GM12878 (cell line): Measurements from ENCODE around the gene R3HDM2. TPM values are rescaled to one million over a fixed set of nuclear protein-coding genes. Genes with fewer than 3 reads are reported as not detected.

Experiments used
- ATAC-seq: fragments of 200-7000 bp; cut with Tn5 transposase; 3 replicates; pipeline ENCODE4 v1.9.1; 2020; ENCODE audit warnings: mild to moderate bottlenecking, moderate library complexity
- BruUV-seq: library from RNA; stranded (reverse); fragments of 400-500 nt; replicated peaks from 2 replicates; lab custom pipeline; 2021; lab: Mats Ljungman, UMichigan
- CTCF ChIA-PET: fragments of 300-600 bp; sonication (Branson Sonifier 250); formaldehyde crosslinking; extraction: SDS; loops from one replicate; lab custom pipeline; 2021; ENCODE audit warnings: inconsistent platforms; lab: Yijun Ruan, JAX
- POLR2A ChIA-PET: fragments of 350-600 bp; formaldehyde crosslinking; extraction: SDS; loops from one replicate; lab custom pipeline; 2021; ENCODE audit warnings: inconsistent platforms; lab: Charles Lee
- RAD21 ChIA-PET: fragments of 300-600 bp; sonication (Branson Sonifier 250); formaldehyde crosslinking; loops from one replicate; lab custom pipeline; 2023; ENCODE audit warnings: antibody characterized with exemption; ENCODE audit not compliant: unreplicated experiment; lab: Charles Lee
- SMC1A ChIA-PET: fragments of 300-600 bp; sonication (Branson Sonifier 250); formaldehyde crosslinking; loops from one replicate; lab custom pipeline; 2023; ENCODE audit not compliant: unreplicated experiment, uncharacterized antibody; lab: Charles Lee
- DNase-seq: peaks from one replicate; pipeline ENCODE4 v3.0.0-alpha.2; 2011; ENCODE audit warnings: low read depth, low spot score
- FAIRE-seq: peaks from 3 replicates; lab custom pipeline; 2011; peaks lifted over from hg19 to GRCh38; lab: Jason Lieb, UNC
- H2AFZ ChIP-seq: 2 replicates; pipeline ENCODE4 v1.6.0; 2011; ENCODE audit warnings: low read depth, low read length, control low read depth; ENCODE audit not compliant: control insufficient read depth
- H3K27ac ChIP-seq: 2 replicates; pipeline ENCODE4 v1.5.1; 2011; ENCODE audit warnings: control low read depth; ENCODE audit not compliant: control insufficient read depth, insufficient read depth
- H3K27me3 ChIP-seq, 2 experiments: replicated peaks in 1 of 2; 2 replicates each; pipeline versions ENCODE4 v1.6.0 to v1.6.1; 2011; ENCODE audit warnings: low read length in 1 of 2; ENCODE audit not compliant: control insufficient read depth in 2 of 2, insufficient read depth in 2 of 2
- H3K36me3 ChIP-seq, 2 experiments: 2 replicates each; pipeline ENCODE4 v1.5.1; 2011; ENCODE audit warnings: low read length in 1 of 2; ENCODE audit not compliant: control insufficient read depth in 2 of 2, insufficient read depth in 2 of 2
- H3K4me1 ChIP-seq: 2 replicates; pipeline ENCODE4 v1.6.1; 2011; ENCODE audit warnings: mild to moderate bottlenecking, low read length, moderate library complexity, mixed read lengths; ENCODE audit not compliant: control insufficient read depth, insufficient read depth
- H3K4me2 ChIP-seq: 2 replicates; pipeline ENCODE4 v1.6.0; 2011; ENCODE audit warnings: control low read depth; ENCODE audit not compliant: control insufficient read depth, insufficient read depth
- H3K4me3 ChIP-seq: fragments of 200-600 bp; sonication (generic); 2 replicates; pipeline ENCODE4 v1.5.1; 2016
- H3K79me2 ChIP-seq: 2 replicates; pipeline ENCODE4 v1.6.0; 2011; ENCODE audit warnings: low read length; ENCODE audit not compliant: control insufficient read depth, insufficient read depth
- H3K9ac ChIP-seq: 2 replicates; pipeline ENCODE4 v1.8.0; 2011; ENCODE audit warnings: low read length, control low read depth, mixed read lengths; ENCODE audit not compliant: control insufficient read depth, insufficient read depth
- H3K9me3 ChIP-seq: replicated peaks from 3 replicates; pipeline ENCODE4 v1.5.1; 2011; ENCODE audit warnings: mild to moderate bottlenecking, low read length; ENCODE audit not compliant: control insufficient read depth, insufficient read depth
- H4K20me1 ChIP-seq: 2 replicates; pipeline ENCODE4 v1.6.0; 2011; ENCODE audit not compliant: control insufficient read depth, insufficient read depth
- HDAC2 ChIP-seq: fragments of 200-600 bp; sonication (generic); IDR thresholded peaks from 2 replicates; pipeline ENCODE4 v1.6.1; 2017
- KDM1A ChIP-seq: fragments of 200-600 bp; sonication (generic); IDR thresholded peaks from 2 replicates; pipeline ENCODE4 v1.6.1; 2016; ENCODE audit warnings: borderline replicate concordance
- MEF2A ChIP-seq: IDR thresholded peaks from 2 replicates; pipeline ENCODE4 v1.6.1; 2011; ENCODE audit warnings: low read depth, mild to moderate bottlenecking, low read length, moderate library complexity; ENCODE audit not compliant: insufficient read depth
- NFIC ChIP-seq: IDR thresholded peaks from 2 replicates; pipeline ENCODE4 v1.6.1; 2012; ENCODE audit warnings: low read depth, mild to moderate bottlenecking, inconsistent platforms, low read length, moderate library complexity
- NFYA ChIP-seq: IDR thresholded peaks from 2 replicates; pipeline ENCODE4 v1.6.1; 2011; ENCODE audit warnings: low read depth, mild to moderate bottlenecking, low read length, improper control_type of control experiment, borderline replicate concordance
- POLR2AphosphoS5 ChIP-seq: IDR thresholded peaks from 2 replicates; pipeline ENCODE4 v1.6.1; 2011; ENCODE audit warnings: mild to moderate bottlenecking, low read length, inconsistent platforms
- RAD21 ChIP-seq: IDR thresholded peaks from 2 replicates; pipeline ENCODE4 v1.6.1; 2011; ENCODE audit warnings: mild to moderate bottlenecking, low read depth, low read length, moderate library complexity; ENCODE audit not compliant: insufficient read depth
- SP1 ChIP-seq: IDR thresholded peaks from one replicate; pipeline ENCODE4 v1.6.1; 2011; ENCODE audit warnings: low read depth, low read length
- STAT3 ChIP-seq: IDR thresholded peaks from 2 replicates; pipeline ENCODE4 v1.6.1; 2011; ENCODE audit warnings: low read depth, low read length, improper control_type of control experiment
- WGBS: methylation state at CpG from one replicate; pipeline ENCODE4 v1.1.6; 2016; ENCODE audit warnings: low lambda C conversion rate; ENCODE audit not compliant: insufficient replicate concordance, insufficient coverage; ENCODE audit errors: missing lambda C conversion rate; 5-methylcytosine and 5-hydroxymethylcytosine counted together
- in situ Hi-C: fragments of 300-500 bp; cut with MboI; formaldehyde crosslinking; loops from 9 replicates; pipeline ENCODE4 v1.14.3; 2018; ENCODE audit warnings: mixed read lengths
- intact Hi-C: fragments of 100-400 bp; cut with micrococcal nuclease; formaldehyde crosslinking; loops from one replicate; pipeline ENCODE4 v1.14.2; 2022; ENCODE audit not compliant: unreplicated experiment
- polyA plus RNA-seq, 11 experiments: library from polyadenylated mRNA; depleted of rRNA in 4 of 11; unstranded in 6 of 11; stranded (reverse) in 5 of 11; fragments of >200 nt; fragmentation: Nextera tagmentation in 4 of 11; fragmentation: Illumina TruSeq in 1 of 11; extraction: Ambion mirVana in 4 of 11; extraction: Trizol in 1 of 11; gene quantifications; 1 replicate in 1 of 11; 2 replicates in 10 of 11; pipeline versions ENCODE4 v1.2.1 to v1.2.3, GENCODE V29; 2011 to 2016; ENCODE audit warnings: inconsistent platforms in 2 of 11, missing spikeins in 2 of 11, low read depth in 1 of 11
- total RNA-seq, 4 experiments: library from RNA; depleted of rRNA in 3 of 4; stranded (reverse); fragments of >200 nt in 3 of 4; fragmentation: Illumina TruSeq in 1 of 4; extraction: Trizol in 1 of 4; gene quantifications; 2 replicates each; pipeline versions ENCODE4 v1.2.1 to v1.2.3, GENCODE V29; 2013 to 2021
- TF ChIP-seq, protein P1 (sequence below): IDR thresholded peaks from 2 replicates; pipeline ENCODE4 v1.6.1; 2012; ENCODE audit warnings: improper control_type of control experiment, low read depth, low read length; ENCODE audit not compliant: insufficient replicate concordance
- TF ChIP-seq, protein P2 (sequence below): fragments of 450-650 bp; IDR thresholded peaks from 2 replicates; pipeline ENCODE4 v1.6.1; 2016; ENCODE audit warnings: mild to moderate bottlenecking, moderate library complexity, borderline replicate concordance
- TF ChIP-seq, protein P3 (sequence below): fragments of 450-650 bp; IDR thresholded peaks from 2 replicates; pipeline ENCODE4 v1.6.1; 2018; ENCODE audit warnings: mild to moderate bottlenecking, low read depth, moderate library complexity; ENCODE audit not compliant: partially characterized antibody

R3HDM2 gene
- total and polyA plus RNA-seq, 10 of the 15 experiments (the other 5 are each of a cell fraction or from before 2014, with no cell fraction given): 4.6 to 26.1 (median 11.2) TPM

DNA sequence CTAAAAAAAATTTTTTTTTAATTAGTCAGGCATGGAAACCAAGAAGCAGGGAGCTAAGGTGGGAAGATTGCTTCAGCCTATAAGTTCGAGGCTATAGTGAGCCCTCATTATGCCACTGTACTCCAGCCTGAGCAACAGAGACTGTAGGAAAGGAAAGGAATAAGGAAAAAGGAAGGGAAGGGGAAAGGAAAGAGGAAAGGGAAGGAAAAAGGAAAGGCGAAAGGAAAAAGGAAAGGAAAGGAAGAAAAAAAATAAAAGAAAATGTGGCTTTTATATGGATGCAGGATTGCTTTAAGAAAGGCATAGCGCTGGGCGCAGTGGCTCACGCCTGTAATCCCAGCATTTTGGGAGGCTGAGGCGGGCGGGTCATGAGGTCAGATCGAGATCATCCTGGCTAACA is 70.4 kb downstream of the R3HDM2 start:
- Histone ChIP-seq H3K4me1 (no peaks in the 10 kb centered on the region), H3K36me3 (no peaks in the 10 kb centered on the region), H2AFZ (no peak overlapping the region), H3K9ac (no peak overlapping the region), H3K27me3 (no peaks in the 10 kb centered on the region), H3K9me3 (no peaks in the 10 kb centered on the region), H3K4me3 (no peak overlapping the region), H3K4me2 (no peak overlapping the region), H3K79me2 (no peaks in the 10 kb centered on the region), H4K20me1 (no peaks in the 10 kb centered on the region), H3K27ac (no peak overlapping the region)
- intact Hi-C loops (no loop called here), in situ Hi-C loops (no loop called here)
- FAIRE-seq (no peak), DNase-seq (no peak), ATAC-seq (no peak)
- POLR2A ChIA-PET: interaction anchor here (0.6 to 1.0 kb wide), 2 partner anchors 18 to 75 kb away, joined by 3 to 4 read pairs; no protein-coding TSS in a partner anchor
- SMC1A ChIA-PET: no interaction called here
- WGBS: 95% methylated on average over 8 of the region's 8 CpGs
- TF ChIP-seq NFYA (no peak), SP1 (no peak), KDM1A (no peak), POLR2AphosphoS5 (no peak), MEF2A (no peak), RAD21 (no peak), NFIC (no peak), HDAC2 (no peak), STAT3 (no peak)
- TF ChIP-seq, protein P1, sequence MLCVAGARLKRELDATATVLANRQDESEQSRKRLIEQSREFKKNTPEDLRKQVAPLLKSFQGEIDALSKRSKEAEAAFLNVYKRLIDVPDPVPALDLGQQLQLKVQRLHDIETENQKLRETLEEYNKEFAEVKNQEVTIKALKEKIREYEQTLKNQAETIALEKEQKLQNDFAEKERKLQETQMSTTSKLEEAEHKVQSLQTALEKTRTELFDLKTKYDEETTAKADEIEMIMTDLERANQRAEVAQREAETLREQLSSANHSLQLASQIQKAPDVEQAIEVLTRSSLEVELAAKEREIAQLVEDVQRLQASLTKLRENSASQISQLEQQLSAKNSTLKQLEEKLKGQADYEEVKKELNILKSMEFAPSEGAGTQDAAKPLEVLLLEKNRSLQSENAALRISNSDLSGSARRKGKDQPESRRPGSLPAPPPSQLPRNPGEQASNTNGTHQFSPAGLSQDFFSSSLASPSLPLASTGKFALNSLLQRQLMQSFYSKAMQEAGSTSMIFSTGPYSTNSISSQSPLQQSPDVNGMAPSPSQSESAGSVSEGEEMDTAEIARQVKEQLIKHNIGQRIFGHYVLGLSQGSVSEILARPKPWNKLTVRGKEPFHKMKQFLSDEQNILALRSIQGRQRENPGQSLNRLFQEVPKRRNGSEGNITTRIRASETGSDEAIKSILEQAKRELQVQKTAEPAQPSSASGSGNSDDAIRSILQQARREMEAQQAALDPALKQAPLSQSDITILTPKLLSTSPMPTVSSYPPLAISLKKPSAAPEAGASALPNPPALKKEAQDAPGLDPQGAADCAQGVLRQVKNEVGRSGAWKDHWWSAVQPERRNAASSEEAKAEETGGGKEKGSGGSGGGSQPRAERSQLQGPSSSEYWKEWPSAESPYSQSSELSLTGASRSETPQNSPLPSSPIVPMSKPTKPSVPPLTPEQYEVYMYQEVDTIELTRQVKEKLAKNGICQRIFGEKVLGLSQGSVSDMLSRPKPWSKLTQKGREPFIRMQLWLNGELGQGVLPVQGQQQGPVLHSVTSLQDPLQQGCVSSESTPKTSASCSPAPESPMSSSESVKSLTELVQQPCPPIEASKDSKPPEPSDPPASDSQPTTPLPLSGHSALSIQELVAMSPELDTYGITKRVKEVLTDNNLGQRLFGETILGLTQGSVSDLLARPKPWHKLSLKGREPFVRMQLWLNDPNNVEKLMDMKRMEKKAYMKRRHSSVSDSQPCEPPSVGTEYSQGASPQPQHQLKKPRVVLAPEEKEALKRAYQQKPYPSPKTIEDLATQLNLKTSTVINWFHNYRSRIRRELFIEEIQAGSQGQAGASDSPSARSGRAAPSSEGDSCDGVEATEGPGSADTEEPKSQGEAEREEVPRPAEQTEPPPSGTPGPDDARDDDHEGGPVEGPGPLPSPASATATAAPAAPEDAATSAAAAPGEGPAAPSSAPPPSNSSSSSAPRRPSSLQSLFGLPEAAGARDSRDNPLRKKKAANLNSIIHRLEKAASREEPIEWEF: no peak
- TF ChIP-seq, protein P2, sequence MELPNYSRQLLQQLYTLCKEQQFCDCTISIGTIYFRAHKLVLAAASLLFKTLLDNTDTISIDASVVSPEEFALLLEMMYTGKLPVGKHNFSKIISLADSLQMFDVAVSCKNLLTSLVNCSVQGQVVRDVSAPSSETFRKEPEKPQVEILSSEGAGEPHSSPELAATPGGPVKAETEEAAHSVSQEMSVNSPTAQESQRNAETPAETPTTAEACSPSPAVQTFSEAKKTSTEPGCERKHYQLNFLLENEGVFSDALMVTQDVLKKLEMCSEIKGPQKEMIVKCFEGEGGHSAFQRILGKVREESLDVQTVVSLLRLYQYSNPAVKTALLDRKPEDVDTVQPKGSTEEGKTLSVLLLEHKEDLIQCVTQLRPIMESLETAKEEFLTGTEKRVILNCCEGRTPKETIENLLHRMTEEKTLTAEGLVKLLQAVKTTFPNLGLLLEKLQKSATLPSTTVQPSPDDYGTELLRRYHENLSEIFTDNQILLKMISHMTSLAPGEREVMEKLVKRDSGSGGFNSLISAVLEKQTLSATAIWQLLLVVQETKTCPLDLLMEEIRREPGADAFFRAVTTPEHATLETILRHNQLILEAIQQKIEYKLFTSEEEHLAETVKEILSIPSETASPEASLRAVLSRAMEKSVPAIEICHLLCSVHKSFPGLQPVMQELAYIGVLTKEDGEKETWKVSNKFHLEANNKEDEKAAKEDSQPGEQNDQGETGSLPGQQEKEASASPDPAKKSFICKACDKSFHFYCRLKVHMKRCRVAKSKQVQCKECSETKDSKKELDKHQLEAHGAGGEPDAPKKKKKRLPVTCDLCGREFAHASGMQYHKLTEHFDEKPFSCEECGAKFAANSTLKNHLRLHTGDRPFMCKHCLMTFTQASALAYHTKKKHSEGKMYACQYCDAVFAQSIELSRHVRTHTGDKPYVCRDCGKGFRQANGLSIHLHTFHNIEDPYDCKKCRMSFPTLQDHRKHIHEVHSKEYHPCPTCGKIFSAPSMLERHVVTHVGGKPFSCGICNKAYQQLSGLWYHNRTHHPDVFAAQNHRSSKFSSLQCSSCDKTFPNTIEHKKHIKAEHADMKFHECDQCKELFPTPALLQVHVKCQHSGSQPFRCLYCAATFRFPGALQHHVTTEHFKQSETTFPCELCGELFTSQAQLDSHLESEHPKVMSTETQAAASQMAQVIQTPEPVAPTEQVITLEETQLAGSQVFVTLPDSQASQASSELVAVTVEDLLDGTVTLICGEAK: no peak
- TF ChIP-seq, protein P3, sequence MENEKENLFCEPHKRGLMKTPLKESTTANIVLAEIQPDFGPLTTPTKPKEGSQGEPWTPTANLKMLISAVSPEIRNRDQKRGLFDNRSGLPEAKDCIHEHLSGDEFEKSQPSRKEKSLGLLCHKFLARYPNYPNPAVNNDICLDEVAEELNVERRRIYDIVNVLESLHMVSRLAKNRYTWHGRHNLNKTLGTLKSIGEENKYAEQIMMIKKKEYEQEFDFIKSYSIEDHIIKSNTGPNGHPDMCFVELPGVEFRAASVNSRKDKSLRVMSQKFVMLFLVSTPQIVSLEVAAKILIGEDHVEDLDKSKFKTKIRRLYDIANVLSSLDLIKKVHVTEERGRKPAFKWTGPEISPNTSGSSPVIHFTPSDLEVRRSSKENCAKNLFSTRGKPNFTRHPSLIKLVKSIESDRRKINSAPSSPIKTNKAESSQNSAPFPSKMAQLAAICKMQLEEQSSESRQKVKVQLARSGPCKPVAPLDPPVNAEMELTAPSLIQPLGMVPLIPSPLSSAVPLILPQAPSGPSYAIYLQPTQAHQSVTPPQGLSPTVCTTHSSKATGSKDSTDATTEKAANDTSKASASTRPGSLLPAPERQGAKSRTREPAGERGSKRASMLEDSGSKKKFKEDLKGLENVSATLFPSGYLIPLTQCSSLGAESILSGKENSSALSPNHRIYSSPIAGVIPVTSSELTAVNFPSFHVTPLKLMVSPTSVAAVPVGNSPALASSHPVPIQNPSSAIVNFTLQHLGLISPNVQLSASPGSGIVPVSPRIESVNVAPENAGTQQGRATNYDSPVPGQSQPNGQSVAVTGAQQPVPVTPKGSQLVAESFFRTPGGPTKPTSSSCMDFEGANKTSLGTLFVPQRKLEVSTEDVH: no peak
- RAD21 ChIA-PET: no interaction called here
- CTCF ChIA-PET: no interaction called here
- no TSS peak for BruUV-seq
